HG03064 (cell line): ENCODE results near the gene SYNPO2.
"Not testable (repeated sequence)": the region's sequence is repeated elsewhere in the genome, so short reads cannot be mapped to it uniquely, and the experiment has no call there.

ENCODE experiments used
- ATAC-seq: cut with Tn5 transposase; IDR thresholded peaks from one replicate; pipeline ENCODE4 v1.9.1; 2021; ENCODE audit warnings: low read depth; ENCODE audit not compliant: unreplicated experiment

Gene SYNPO2

GRCh38 chr4:118968005-118968404 lies 79.4 kb downstream of the SYNPO2 start:
- peak; percentile 99 for ATAC-seq

GRCh38 chr4:118968813-118969212 lies 80.2 kb downstream of the SYNPO2 start:
- no peak for ATAC-seq

- no peak for ATAC-seq
Observed at GRCh38 chr4:118969359-118969758, 80.7 kb downstream of the SYNPO2 start.

GRCh38 chr4:118972167-118972566 lies 83.5 kb downstream of the SYNPO2 start:
- no peak for ATAC-seq

GRCh38 chr4:118973295-118973694 lies 84.6 kb downstream of the SYNPO2 start:
- ATAC-seq, result no peak

- no peak for ATAC-seq
Observed at GRCh38 chr4:118974758-118975157, 86.1 kb downstream of the SYNPO2 start.

GRCh38 chr4:118975449-118976192 lies 87.0 kb downstream of the SYNPO2 start:
- no peak for ATAC-seq

GRCh38 chr4:118976193-118976560 lies 87.5 kb downstream of the SYNPO2 start:
- not testable (repeated sequence) for ATAC-seq

GRCh38 chr4:118977100-118977499 lies 88.4 kb downstream of the SYNPO2 start:
- not testable (repeated sequence) for ATAC-seq

- ATAC-seq, result no peak
Observed at GRCh38 chr4:118979712-118980111, 91.1 kb downstream of the SYNPO2 start.

GRCh38 chr4:118981171-118981838 lies 92.7 kb downstream of the SYNPO2 start:
- no peak for ATAC-seq

GRCh38 chr4:118981839-118982381 lies 93.3 kb downstream of the SYNPO2 start:
- peak; percentile 88 for ATAC-seq

GRCh38 chr4:118983293-118983692 lies 94.6 kb downstream of the SYNPO2 start:
- ATAC-seq, result no peak

GRCh38 chr4:118983831-118984230 lies 95.2 kb downstream of the SYNPO2 start:
- no peak for ATAC-seq

- no peak for ATAC-seq
Observed at GRCh38 chr4:118985170-118986000, 96.7 kb downstream of the SYNPO2 start.

GRCh38 chr4:118987959-118988634 lies 99.4 kb downstream of the SYNPO2 start:
- ATAC-seq, result no peak

- ATAC-seq, result no peak
Observed at GRCh38 chr4:118988635-118988972, 100.0 kb downstream of the SYNPO2 start.

- no peak for ATAC-seq
Observed at GRCh38 chr4:118989098-118990080, 100.7 kb downstream of the SYNPO2 start.

- no peak for ATAC-seq
Observed at GRCh38 chr4:118991686-118992085, 103.0 kb downstream of the SYNPO2 start.
